COLO829 (cell line): ENCODE data around the gene BICDL1.

Source experiments
- DNase-seq: peaks from one replicate; pipeline ENCODE4 v3.0.0; 2012; ENCODE audit warnings: low spot score

BICDL1 gene

DNA sequence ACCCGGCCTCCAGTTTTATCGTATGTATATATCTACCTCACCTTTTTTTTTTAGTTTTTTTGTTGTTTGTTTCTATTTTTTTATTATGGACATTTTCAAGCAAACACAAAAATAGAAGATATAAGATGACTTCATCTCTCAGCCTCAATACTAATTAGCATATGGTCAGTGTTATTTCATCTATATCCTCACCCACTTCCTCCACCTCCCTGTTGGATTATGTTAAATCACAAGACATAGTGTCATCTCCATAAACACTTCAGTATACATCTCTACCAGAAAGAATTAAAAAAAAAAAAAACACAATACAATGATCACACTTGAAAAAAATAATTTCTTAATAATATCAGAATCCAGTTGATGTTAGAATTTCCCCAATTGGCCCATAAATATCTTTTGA is 92.6 kb downstream of the BICDL1 start:
- no peak for DNase-seq

DNA sequence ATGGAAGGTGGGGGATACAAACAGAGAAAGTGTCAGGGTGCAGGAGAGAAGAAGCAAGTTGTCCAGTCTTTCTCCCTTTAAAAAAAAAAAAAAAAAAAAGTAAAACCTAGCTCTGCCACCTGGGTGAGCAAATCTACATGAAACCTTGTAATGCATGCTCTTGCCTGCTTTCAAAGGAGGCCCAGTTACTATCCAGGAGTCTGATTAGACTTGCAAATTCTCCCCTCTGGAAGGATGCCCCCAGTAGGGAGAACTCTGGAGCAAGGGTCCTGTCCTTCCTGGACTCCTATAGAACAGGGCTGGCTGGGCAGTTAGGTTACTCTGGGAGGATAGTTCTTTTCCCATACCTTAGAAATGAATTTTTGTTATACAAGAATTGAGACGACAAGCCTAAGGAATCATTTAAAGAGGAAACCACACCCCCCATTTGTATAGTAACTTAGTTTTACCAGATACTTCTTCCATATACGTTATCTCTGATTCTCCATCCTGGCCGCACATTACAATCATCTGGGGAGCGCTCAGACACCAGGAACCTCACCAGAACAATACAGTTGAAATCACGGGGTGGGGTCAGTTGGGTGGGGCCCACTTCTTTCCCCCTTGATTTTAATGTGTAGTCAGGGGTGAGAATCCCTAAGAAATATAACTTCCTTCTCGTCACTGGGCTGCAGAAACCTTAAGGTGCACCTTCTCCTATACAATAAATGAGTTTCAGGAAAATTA is 97.0 kb downstream of the BICDL1 start:
- no peak for DNase-seq

DNA sequence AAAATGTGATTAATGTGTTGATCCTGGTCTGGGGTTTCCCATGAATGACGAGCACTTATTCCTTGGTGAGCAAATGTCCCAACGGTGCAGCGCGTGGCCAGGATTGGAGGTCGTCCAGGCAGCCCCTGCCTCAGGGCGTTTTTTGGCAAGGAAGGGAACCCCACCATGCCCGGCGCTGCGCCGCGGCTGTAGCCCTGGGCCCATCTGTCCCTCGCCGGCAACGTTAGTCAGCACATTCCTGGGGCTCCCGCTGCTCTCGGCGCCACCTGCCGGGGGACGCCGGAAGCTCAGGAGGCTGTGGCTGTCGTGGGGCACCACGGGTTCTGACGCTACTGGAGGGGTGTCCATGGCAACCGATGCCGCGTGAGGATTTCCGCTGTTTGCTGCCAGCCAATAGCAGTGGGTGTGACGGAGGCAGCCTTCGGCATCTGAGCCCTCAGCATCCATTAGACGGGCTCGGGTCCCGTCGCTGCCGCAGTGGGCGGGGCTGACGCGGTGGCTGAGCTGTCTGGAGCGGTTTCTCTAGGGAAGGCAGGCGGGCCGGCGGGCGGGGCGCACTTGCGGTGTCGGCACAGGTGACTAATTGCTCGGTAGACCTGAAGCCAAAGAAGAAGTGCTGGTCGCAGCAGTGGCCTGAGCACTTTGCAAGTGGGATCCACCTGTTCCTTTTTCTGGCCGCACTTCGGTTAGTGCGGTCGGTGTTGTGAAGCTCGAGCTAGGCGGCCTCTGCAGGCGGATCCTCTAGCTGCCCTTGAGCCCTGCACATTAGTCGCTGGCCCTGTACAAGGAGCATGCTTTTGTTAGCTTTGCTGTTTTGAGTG is 98.0 kb downstream of the BICDL1 start:
- peak; percentile 99 for DNase-seq

DNA sequence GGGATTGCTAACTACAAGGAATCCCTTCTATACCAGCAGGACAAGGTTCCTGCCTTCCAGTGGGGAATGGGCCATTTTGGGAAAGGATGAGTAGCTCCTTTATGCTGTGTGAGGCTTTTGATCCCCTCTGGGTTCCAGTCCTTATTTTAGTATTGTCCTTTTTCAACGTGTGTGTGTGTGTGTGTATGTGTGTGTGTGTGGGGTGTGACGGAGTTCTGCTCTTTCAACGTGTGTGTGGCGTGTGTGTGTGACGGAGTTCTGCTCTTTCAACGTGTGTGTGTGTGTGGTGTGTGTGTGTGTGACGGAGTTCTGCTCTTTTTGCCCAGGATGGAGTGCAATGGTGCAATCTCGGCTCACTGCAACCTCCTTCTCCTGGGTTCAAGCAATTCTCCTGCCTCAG is 100.1 kb downstream of the BICDL1 start:
- DNase-seq, result no peak

DNA sequence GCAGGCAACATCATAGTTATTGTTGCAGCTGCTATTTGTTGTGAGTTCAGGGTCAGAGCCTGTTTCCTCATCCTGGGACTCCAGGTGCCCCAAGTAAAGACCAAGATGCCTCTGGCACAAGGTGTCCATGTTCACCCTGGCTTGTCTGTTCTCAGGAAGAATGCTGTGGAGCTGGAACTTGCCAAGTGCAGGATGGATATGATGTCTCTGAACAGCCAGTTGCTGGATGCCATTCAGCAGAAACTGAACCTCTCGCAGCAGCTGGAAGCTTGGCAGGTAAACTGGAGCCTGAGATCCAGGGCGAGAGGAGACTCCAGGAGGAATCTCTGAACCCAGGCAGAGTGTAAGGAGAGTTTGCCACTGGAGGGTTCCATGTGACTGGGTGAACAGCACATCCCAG is 100.8 kb downstream of the BICDL1 start:
- DNase-seq, result no peak

DNA sequence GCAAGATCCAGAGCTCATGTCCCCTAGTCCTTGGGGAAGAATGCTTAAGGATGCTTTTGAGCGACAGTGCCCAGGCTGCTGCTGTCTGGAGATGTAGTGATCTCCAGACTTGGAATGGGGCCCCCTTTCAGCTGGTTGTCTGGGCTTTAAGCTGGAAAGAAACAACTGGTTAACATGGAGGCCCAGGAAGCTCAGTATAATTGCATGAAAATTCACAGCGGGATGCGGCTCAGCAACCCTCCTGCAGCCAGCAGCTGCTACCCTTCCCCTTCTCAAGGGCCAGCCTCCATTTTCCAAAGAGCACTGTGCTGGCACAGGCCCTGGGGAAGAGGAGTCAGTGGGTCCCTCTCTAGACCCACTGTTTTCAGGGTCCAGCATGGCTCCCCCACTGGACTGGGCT is 101.2 kb downstream of the BICDL1 start:
- no peak for DNase-seq

DNA sequence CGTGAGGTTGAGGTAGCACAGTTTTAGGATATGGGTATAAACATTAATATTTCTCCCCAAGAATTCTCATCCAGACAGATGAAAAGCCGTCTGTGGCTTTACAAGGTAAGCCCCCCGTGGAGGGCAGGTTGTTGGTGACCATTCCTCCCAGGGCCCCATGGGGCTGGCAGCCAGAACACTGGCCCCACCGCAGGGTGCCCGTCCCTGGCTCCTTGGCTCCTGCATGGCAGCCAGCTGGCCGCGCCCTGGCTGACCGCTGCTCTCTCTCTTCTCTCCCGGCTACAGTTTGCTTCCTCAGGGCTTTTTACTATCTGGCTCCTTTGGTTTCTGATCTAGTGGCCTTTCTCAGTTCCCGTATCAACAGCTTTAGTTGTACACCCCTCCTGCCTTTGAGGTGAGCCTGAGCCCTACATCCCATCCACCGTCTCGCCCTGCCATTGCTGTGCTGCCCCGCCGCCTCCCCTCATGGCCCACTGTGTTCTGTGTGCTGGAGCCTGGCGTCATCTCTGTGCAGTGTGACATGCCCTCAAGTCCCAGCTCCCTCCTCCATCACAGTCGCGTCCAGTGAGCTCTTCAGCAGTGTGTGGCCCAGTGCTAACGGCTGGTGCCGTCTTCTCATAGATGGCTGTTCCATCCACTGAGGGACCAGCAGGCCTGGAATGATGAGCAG is 101.7 kb downstream of the BICDL1 start:
- DNase-seq, result no peak

DNA sequence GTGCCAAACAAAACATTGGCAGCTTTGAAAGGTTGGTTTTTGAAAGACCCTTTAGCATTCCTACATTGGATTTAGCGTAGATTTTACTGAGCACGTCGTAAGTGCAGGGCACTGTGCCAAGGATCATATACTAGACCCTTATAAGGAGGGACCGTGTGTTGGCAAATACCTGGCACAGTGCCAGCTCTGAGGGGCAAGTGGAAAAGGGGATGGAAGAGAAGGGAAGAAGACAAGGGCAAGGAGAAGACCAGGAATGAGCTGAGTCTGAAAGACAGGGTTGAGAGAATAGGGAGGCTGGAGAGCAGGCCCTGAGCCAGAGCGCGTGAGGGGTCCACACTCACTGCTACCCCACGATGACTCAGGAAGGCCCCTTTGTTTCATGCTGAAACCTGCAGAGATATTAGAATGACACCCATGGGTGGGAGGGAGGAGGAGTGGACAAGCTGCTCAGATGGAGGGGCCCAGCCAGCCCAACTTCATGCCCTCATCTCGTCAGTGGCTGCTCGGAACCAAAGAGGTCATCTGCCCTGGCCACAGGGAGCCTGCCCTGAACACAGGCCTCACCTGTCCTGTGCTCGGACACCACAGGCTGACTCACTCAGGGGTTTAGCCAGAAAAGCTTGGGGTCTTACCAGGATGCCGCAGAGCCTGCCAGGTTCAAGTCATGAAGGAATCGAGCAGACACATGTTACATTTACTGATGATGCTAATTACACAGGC is 102.5 kb downstream of the BICDL1 start:
- DNase-seq, result no peak

DNA sequence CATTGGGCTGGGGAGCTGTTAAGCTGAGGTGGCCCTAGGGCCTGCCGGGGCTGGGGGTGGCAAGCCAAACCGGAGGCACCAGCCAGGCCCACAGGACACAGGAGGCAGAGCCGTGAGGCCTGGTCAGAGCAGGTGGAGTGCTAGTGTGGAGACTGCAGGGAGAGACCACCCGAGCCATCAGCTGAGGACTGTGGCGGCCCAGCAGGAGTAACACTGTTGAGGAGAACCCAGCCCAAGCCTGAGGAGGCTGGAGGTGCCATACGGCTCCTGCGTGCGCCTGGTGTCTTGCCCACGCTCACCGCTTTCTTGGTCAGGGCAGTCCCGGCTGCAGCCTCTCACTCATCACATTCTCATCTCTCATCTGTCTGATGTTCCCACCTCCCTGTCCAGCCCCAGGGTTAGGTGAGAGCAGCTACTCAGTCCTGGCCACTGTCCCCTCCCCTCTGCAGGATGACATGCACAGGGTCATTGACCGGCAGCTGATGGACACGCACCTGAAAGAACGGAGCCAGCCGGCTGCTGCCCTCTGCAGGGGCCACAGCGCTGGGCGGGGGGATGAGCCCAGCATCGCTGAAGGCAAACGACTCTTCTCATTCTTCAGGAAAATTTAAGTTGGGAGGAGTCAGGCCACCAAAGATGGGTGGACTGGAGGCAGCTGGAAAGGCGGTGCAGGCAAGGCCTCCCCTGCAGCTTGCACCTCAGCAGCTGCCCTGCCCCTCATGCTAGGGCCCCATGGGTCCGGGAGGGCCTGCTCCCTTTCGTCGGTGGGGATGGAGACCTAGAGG is 103.7 kb downstream of the BICDL1 start:
- no peak for DNase-seq

DNA sequence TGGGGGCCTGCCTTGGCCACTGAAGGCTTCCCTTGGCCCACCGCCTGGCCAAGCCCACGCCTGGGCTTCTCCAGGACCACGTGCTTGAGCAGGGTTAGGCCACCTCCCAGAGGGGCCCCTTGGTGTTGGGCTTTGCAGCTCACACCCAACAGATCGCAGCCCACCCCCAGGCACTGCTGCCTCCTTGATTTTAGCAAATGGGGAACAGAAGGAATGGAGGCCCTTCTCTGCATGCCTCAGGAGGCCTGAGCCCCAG is 104.2 kb downstream of the BICDL1 start:
- DNase-seq, result no peak

DNA sequence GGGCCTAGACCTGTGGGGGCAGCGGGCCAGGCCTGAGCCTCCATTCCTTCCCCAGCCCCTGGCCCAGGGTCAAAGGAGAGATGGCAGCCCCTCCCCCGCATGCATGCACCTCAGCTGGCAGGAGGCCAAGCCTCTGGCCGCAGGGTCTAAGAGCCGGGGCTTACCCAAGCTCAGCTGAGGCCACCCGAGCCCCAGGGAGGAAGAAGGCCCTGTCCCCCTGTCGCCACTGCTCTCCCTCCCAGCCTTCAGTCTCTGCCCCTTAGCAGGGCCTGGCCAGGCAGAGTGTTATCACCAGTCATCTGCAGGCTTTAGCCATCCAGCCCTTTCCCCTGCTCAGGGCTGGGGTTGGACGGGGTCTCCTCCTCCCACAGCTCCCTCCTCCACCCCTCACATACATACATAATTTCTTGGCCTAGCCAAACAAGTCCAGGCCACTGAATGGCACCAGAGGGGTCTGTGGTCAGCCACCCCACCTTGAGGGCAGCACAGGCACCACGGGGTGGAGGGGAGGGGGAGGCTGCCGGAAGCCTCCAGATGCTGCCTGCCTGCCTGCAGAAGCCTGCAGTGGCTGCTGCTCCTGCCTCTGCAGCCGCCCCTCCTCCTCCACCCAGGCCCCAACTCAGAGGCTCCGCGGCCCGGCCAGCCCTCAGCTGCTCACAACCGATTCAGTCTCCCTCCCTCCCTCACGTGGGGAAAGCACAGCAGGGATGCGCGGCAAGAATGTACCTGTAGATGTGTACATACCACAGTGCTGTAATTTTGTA is 104.7 kb downstream of the BICDL1 start:
- no peak for DNase-seq

DNA sequence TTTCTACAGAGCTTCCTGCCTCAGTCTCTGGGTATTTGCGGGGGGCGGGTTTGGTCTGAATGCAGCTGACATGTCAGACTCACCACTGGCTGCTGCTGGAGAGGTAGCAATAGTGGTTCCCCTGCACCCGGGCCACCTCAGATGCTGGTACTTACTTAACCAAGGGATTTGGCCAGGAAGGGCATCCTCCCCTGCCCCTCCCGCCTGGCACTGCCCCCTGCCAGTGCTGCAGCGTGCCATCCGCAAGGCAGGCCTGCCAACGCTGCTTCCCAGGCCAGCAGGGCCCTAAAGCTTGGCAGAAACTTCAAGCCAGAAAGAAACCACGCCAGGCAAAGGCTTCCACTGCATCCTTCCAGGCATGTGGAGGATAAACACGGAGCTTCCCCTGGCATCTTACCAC is 105.4 kb downstream of the BICDL1 start:
- no peak for DNase-seq

DNA sequence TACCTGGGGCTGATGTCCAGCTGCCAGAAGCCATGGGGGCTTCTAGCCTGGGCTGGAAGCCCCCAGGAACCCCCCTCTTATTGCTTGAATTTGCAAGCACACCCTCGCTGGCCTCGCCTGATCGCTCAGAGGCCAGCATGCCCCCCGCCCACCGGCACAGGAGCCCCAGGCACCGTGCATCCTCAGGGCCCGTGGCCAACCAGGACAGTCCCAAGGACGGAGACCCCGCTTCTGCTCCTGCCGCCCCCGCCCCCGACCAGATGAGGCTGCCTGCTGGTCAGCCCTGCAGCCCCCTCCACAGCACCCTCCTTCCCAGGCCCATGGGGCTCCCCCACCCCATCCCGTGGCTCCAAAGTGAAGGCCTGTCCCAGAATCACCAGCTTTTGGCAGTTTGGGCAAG is 106.3 kb downstream of the BICDL1 start:
- DNase-seq, result no peak

DNA sequence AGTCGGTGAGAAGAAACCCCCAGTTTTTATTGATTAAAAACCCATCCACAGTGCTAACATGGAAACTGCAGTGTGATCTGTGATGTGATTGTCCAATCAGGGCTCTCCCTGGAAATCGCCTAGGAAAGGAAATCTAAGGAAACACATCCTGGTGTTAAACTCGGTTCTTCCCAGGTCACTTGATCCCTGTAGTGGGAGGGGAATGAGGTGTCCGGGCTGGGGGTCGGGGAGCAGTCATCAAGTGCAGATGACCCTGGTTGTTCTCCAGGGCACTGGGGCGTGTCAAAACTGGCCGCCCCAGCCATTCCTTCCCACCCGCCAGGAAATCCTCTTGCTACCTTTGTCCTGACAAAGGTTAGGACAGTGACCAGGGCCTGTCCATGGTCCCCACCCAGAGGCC is 106.7 kb downstream of the BICDL1 start:
- no peak for DNase-seq

DNA sequence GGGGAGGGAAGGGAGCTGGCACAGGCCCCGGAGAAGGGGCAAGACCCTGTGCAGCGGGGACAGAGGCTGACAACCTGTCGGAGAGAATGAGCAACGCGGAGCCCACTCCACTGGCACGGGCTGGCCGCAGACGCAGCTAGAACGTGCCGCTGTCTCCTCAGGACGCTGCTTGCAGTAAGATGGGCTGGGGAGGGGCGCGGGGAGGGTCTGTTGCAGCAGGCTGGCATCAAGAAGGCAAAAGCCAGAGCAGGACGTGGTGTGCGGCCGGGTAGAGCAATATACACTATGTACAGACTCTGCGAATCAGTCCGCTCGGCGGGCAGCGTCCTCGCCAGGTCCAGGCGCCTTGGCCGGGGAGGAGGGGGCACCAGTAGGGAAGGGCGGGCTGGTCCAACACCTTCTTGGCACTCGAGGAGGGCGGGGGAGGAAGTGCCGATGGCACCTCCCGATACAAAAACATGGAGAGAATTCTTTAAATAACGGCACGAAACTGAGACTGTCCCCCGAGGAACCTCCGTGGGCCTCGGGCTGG is 107.7 kb downstream of the BICDL1 start:
- DNase-seq, result no peak

DNA sequence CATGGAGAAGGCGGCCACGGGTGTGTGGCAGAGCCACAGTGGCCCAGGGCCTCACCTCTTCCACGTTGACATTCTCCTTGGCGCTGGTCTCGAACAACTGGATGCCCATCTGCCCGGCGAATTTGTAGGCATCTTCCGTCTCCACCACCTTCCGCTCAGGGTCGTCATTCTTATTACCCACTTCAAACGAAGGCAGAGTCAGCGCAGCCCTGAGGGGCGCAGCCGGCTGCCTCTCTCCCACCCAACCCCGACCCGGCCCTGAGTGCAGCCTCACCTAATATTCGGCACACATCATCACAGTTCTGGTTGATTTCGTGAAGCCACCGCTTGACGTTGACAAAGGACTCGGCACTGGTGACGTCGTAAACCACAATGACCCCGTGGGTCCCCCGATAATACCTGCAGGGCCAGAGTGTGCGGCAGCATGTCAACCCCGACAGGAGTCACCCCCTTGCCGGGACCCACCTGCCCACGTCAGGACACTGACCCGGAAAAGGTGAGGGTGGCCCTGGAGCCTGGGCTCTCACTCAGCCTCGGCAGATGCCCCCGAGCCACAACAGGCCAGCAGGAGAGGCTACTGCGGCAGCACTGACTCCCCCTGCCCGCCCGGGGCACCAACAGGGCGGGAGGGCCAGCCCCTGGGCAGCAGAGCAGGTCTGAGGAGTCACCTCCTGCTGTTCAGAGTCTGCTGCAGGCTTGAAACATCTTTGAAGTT is 109.9 kb downstream of the BICDL1 start:
- DNase-seq, result no peak

DNA sequence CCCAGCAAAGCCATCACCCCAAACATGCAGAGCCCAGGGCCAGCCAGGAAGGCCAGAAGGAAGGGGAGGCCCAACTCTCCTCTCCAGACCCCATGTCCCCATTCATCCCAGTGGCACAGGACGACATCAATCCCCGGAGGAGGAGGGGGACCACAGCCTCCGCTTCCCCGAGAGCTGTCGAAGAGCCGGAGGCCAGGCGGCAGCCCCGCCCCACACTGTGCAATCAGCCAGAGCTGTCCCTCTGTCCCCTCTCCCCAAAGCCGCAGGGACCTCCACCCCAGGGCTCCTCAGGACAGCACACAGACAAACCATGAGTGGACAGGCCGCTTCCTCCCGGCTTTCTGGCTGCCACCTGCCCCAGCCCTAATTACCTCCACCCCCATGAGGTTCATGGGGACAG is 110.7 kb downstream of the BICDL1 start:
- DNase-seq, result no peak

DNA sequence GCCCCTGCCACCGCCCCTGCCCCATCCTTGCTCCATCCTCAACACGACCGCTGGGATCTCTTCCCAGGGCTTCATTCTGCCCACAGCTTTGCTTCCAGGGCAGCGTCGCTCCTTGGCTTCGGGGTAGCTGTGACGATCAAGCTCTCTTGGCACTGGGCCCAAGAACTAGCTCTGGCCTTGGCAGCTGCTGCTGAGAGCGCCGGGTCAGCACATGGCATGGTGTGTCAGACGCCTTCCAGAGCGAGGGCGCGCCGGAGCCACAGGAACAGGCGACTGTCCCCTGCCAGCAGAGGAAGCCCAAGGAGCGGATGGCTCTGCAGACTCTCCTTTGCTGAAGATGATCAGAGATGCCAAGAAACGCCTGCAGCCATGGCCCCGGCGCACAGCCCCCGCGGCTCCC is 111.6 kb downstream of the BICDL1 start:
- DNase-seq, result no peak

DNA sequence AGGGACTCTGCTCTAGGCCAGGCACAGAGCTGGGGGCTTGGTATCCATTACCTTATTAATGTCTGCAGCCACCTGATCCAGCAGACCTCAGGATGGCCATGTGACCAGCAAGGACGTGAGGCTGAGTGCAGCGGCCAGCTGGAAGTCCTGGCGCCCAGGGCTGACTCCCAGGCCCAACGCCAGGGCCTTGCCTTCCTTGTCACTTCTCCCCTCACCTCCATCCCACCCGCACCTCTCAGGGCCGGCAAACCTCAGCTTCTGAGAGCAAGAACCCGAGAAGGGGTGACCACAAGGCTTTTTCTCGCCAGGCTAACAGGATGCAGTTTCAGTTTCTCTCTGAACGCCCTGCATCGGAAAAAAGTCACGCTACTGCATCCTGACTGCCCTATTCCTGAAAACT is 112.1 kb downstream of the BICDL1 start:
- no peak for DNase-seq

DNA sequence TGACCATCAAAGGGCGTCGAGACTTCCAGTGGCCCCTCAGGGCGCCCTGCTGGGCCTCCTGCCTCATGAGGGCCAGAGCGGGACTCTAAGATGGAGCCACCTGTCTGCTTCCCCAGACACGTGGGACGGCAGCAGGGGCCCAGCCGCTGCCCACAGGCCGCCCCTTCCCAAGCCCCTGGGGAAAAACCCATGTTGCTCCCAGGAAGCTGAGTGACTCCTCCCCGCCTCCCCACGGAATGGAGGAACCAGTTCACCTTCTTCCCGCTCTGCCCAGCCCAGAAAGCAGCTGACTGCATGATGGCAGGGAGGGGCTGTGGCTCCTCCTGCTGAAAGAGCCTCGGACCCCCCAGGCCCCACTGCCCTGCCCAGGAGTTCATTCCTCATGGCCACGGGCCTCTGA is 112.6 kb downstream of the BICDL1 start:
- DNase-seq, result no peak
